Activated CD8-positive, alpha-beta memory T cell treated with anti-CD3 and anti-CD28 coated beads, Interleukin-2, amount 50 U/mL, for 1 hour (primary cell): ENCODE measurements around the gene ERCC8.
"Not testable (repeated sequence)": the region's sequence is repeated elsewhere in the genome, so short reads cannot be mapped to it uniquely, and the experiment has no call there.

Source experiments
- DNase-seq: peaks from one replicate; pipeline ENCODE4 v3.0.0-alpha.2; 2020; ENCODE audit errors: extremely low read depth

Gene ERCC8

GRCh38 chr5:60944904-60945812 lies at the start of gene ERCC8, which contains the start of gene NDUFAF2:
Gene ERCC8, minus strand, starts transcription at chr5:60945070. Its CDS starts 62 bp downstream, at chr5:60945008.
Gene NDUFAF2, plus strand, starts transcription at chr5:60945205. Its CDS starts 51 bp downstream, at chr5:60945256.
- DNase-seq = peak; percentile 73

GRCh38 chr5:60993875-60994571 lies 49.2 kb upstream of the ERCC8 start:
- DNase-seq = no peak

GRCh38 chr5:60993425-60993824 lies 48.6 kb upstream of the ERCC8 start:
- no peak for DNase-seq

GRCh38 chr5:60992871-60993270 lies 48.0 kb upstream of the ERCC8 start:
- DNase-seq = no peak

GRCh38 chr5:60989790-60990189 lies 44.9 kb upstream of the ERCC8 start:
- no peak for DNase-seq

GRCh38 chr5:60982127-60982526 lies 37.3 kb upstream of the ERCC8 start:
- DNase-seq = not testable (repeated sequence)

GRCh38 chr5:60980511-60980910 lies 35.6 kb upstream of the ERCC8 start:
- DNase-seq = no peak

GRCh38 chr5:60978968-60979367 lies 34.1 kb upstream of the ERCC8 start:
- DNase-seq = no peak

- DNase-seq = no peak
Measured at GRCh38 chr5:60977956-60978737, 33.3 kb upstream of the ERCC8 start.

- no peak for DNase-seq
Measured at GRCh38 chr5:60972231-60972630, 27.4 kb upstream of the ERCC8 start.

- no peak for DNase-seq
Measured at GRCh38 chr5:60961685-60962084, 16.8 kb upstream of the ERCC8 start.

- DNase-seq = no peak
Measured at GRCh38 chr5:60960591-60960990, 15.7 kb upstream of the ERCC8 start.

- no peak for DNase-seq
Measured at GRCh38 chr5:60959156-60959555, 14.3 kb upstream of the ERCC8 start.

GRCh38 chr5:60958712-60959111 lies 13.8 kb upstream of the ERCC8 start:
- no peak for DNase-seq

- no peak for DNase-seq
Measured at GRCh38 chr5:60958088-60958487, 13.2 kb upstream of the ERCC8 start.

- no peak for DNase-seq
Measured at GRCh38 chr5:60955239-60955638, 10.4 kb upstream of the ERCC8 start.

- no peak for DNase-seq
Measured at GRCh38 chr5:60948738-60949137, 3.9 kb upstream of the ERCC8 start.

- no peak for DNase-seq
Measured at GRCh38 chr5:60945813-60946187, 930 bp upstream of the ERCC8 start.

- no peak for DNase-seq
Measured at GRCh38 chr5:60943624-60944023, 1.2 kb downstream of the ERCC8 start.

GRCh38 chr5:60929024-60929423 lies 15.8 kb downstream of the ERCC8 start:
- DNase-seq = no peak

- no peak for DNase-seq
Measured at GRCh38 chr5:60927450-60927849, 17.4 kb downstream of the ERCC8 start.

GRCh38 chr5:60918466-60918865 lies 26.4 kb downstream of the ERCC8 start:
- no peak for DNase-seq
